H1 (cell line): ENCODE results near the gene ARHGAP28.

Source experiments
- NANOG ChIP-seq: IDR thresholded peaks from 2 replicates; pipeline ENCODE4 v1.6.1; 2011; ENCODE audit warnings: low read length, low read depth, mild to moderate bottlenecking, inconsistent platforms; ENCODE audit not compliant: insufficient read depth, poor library complexity, severe bottlenecking
- POLR2A ChIP-seq, 2 experiments: IDR thresholded peaks; 1 replicate in 1 of 2; 2 replicates in 1 of 2; pipeline ENCODE4 v1.6.1; 2011; ENCODE audit warnings: low read depth in 2 of 2, low read length in 2 of 2, mild to moderate bottlenecking in 2 of 2; ENCODE audit errors: control extremely low read depth in 1 of 2
- TF ChIP-seq, protein P1 (sequence below), 3 experiments: IDR thresholded peaks; 1 replicate in 2 of 3; 2 replicates in 1 of 3; pipeline versions ENCODE4 v1.5.1 to v1.6.1; 2011; ENCODE audit warnings: low read length in 3 of 3, mild to moderate bottlenecking in 3 of 3, inconsistent platforms in 2 of 3, low read depth in 1 of 3, moderate library complexity in 1 of 3; ENCODE audit not compliant: insufficient read depth in 1 of 3; ENCODE audit errors: control extremely low read depth in 1 of 3

DNA sequence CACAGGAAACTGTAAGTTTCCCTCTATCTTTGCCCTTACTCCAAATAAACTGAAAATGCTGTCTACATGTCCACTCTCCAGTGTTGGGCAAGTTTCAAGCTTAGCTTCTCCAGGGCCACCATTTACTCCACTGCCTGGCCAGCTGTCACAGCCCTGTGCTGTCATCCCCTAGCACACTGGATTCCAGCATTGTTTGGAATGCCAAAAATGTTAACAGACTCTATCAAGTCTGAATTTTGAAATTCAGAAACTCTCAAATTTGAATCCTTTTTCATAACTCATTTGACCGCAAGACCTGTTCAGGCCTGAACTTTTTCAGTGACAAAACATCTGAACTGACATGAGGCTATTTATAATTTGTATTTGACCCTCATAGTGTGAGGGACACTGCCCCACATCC lies 5.2 kb upstream of the ARHGAP28 start:
- no peak for TF ChIP-seq POLR2A (IDR thresholded peaks at IDR 0.05; ENCODE audit: control extremely low read depth in 1 of 2, low read depth in 2 of 2, low read length in 2 of 2)
- TF ChIP-seq NANOG = no peak
- TF ChIP-seq, protein P1, sequence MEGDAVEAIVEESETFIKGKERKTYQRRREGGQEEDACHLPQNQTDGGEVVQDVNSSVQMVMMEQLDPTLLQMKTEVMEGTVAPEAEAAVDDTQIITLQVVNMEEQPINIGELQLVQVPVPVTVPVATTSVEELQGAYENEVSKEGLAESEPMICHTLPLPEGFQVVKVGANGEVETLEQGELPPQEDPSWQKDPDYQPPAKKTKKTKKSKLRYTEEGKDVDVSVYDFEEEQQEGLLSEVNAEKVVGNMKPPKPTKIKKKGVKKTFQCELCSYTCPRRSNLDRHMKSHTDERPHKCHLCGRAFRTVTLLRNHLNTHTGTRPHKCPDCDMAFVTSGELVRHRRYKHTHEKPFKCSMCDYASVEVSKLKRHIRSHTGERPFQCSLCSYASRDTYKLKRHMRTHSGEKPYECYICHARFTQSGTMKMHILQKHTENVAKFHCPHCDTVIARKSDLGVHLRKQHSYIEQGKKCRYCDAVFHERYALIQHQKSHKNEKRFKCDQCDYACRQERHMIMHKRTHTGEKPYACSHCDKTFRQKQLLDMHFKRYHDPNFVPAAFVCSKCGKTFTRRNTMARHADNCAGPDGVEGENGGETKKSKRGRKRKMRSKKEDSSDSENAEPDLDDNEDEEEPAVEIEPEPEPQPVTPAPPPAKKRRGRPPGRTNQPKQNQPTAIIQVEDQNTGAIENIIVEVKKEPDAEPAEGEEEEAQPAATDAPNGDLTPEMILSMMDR (IDR thresholded peaks at IDR 0.05; ENCODE audit: control extremely low read depth in 1 of 3, insufficient read depth in 1 of 3, low read depth in 1 of 3, low read length in 3 of 3) = no peak
